Liver (tissue), 9 donors: Measurements from ENCODE around the gene DCTPP1. TPM values are rescaled to one million over a fixed set of nuclear protein-coding genes. Genes with fewer than 3 reads are reported as not detected.

Experiments used
- DNase-seq: peaks from one replicate; pipeline ENCODE4 v3.0.0-alpha.2; 2017; ENCODE audit warnings: low spot score
- H3K27ac ChIP-seq, 2 donors: one replicate each; pipeline ENCODE4 v1.7.0; 2013; ENCODE audit warnings: inconsistent platforms in 2 of 2, low read length in 2 of 2, control low read depth in 1 of 2, low read depth in 1 of 2, mild to moderate bottlenecking in 1 of 2
- H3K27me3 ChIP-seq, 4 donors: one replicate each; pipeline versions ENCODE4 v1.6.1 to v1.7.0; 2013; ENCODE audit warnings: low read length in 3 of 4, inconsistent platforms in 1 of 4, mild to moderate bottlenecking in 1 of 4, moderate library complexity in 1 of 4; ENCODE audit not compliant: control insufficient read depth in 4 of 4, insufficient read depth in 4 of 4
- H3K36me3 ChIP-seq, 4 donors: one replicate each; pipeline versions ENCODE4 v1.6.1 to v1.7.0; 2013; ENCODE audit warnings: low read length in 3 of 4, mild to moderate bottlenecking in 3 of 4, low read depth in 1 of 4, moderate library complexity in 1 of 4; ENCODE audit not compliant: control insufficient read depth in 4 of 4, insufficient read depth in 3 of 4
- H3K4me1 ChIP-seq, 4 donors: one replicate each; pipeline versions ENCODE4 v1.6.1 to v1.7.0; 2013; ENCODE audit warnings: low read length in 3 of 4, mild to moderate bottlenecking in 3 of 4, moderate library complexity in 1 of 4; ENCODE audit not compliant: control insufficient read depth in 4 of 4, insufficient read depth in 4 of 4
- H3K4me3 ChIP-seq, 3 donors: one replicate each; pipeline versions ENCODE4 v1.6.1 to v1.7.0; 2013; ENCODE audit warnings: low read length in 3 of 3, control low read depth in 1 of 3, low read depth in 1 of 3, mild to moderate bottlenecking in 1 of 3
- H3K9ac ChIP-seq, 2 donors: one replicate each; pipeline ENCODE4 v1.7.0; 2013; ENCODE audit warnings: low read length in 2 of 2, mild to moderate bottlenecking in 2 of 2, moderate library complexity in 2 of 2, control low read depth in 1 of 2, low read depth in 1 of 2
- H3K9me3 ChIP-seq, 4 donors: one replicate each; pipeline versions ENCODE4 v1.6.1 to v1.7.0; 2013; ENCODE audit warnings: low read length in 3 of 4; ENCODE audit not compliant: control insufficient read depth in 4 of 4
- EGR1 ChIP-seq, 2 donors: IDR thresholded peaks; 2 replicates each; pipeline ENCODE4 v1.6.1; 2016 to 2018; ENCODE audit warnings: antibody characterized with exemption in 2 of 2, low read depth in 2 of 2
- FOXA1 ChIP-seq: IDR thresholded peaks from 2 replicates; pipeline ENCODE4 v1.6.1; 2016; ENCODE audit warnings: antibody characterized with exemption
- FOXA2 ChIP-seq: IDR thresholded peaks from 2 replicates; pipeline ENCODE4 v1.6.1; 2016; ENCODE audit warnings: antibody characterized with exemption
- GABPA ChIP-seq, 2 donors: IDR thresholded peaks in 1 of 2; conservative IDR thresholded peaks in 1 of 2; 2 replicates each; pipeline ENCODE4 v1.6.1; 2016; ENCODE audit warnings: antibody characterized with exemption in 2 of 2, mild to moderate bottlenecking in 1 of 2, moderate library complexity in 1 of 2
- HNF4A ChIP-seq, 2 donors: conservative IDR thresholded peaks; 2 replicates each; pipeline ENCODE4 v1.6.1; 2016; ENCODE audit warnings: antibody characterized with exemption in 2 of 2, mild to moderate bottlenecking in 2 of 2
- HNF4G ChIP-seq: IDR thresholded peaks from 2 replicates; pipeline ENCODE4 v1.6.1; 2016; ENCODE audit warnings: antibody characterized with exemption
- JUND ChIP-seq, 2 donors: IDR thresholded peaks; 2 replicates each; pipeline ENCODE4 v1.6.1; 2016; ENCODE audit warnings: antibody characterized with exemption in 2 of 2
- NR2F2 ChIP-seq: IDR thresholded peaks from 2 replicates; pipeline ENCODE4 v1.6.1; 2016; ENCODE audit warnings: antibody characterized with exemption
- RAD21 ChIP-seq, 2 donors: IDR thresholded peaks; 2 replicates each; pipeline ENCODE4 v1.6.1; 2016; ENCODE audit warnings: antibody characterized with exemption in 2 of 2, mild to moderate bottlenecking in 2 of 2
- RXRA ChIP-seq, 2 donors: IDR thresholded peaks; 2 replicates each; pipeline ENCODE4 v1.6.1; 2017 to 2018; ENCODE audit warnings: antibody characterized with exemption in 2 of 2, mild to moderate bottlenecking in 1 of 2
- SP1 ChIP-seq: IDR thresholded peaks from 2 replicates; pipeline ENCODE4 v1.6.1; 2018; ENCODE audit warnings: antibody characterized with exemption, mild to moderate bottlenecking
- TAF1 ChIP-seq: conservative IDR thresholded peaks from 2 replicates; pipeline ENCODE4 v1.6.1; 2016; ENCODE audit warnings: antibody characterized with exemption, mild to moderate bottlenecking
- YY1 ChIP-seq: IDR thresholded peaks from 2 replicates; pipeline ENCODE4 v1.6.1; 2016; ENCODE audit warnings: antibody characterized with exemption, mild to moderate bottlenecking
- WGBS: extraction: QIAGEN DNeasy Blood & Tissue Kit; methylation state at CpG from one replicate; pipeline ENCODE4 v1.1.7; 2013; 5-methylcytosine and 5-hydroxymethylcytosine counted together
- polyA plus RNA-seq, 2 donors: library from polyadenylated mRNA; stranded (reverse) in 1 of 2; unstranded in 1 of 2; fragments of 200-250 nt in 1 of 2; fragments of >200 nt in 1 of 2; fragmentation: Nextera tagmentation in 1 of 2; extraction: Ambion mirVana in 1 of 2; gene quantifications; one replicate each; pipeline versions ENCODE4 v1.2.1 to v1.2.3, GENCODE V29; 2013 to 2015
- total RNA-seq, 2 donors: library from RNA; depleted of rRNA; stranded (reverse); fragments of >200 nt; gene quantifications; one replicate each; pipeline ENCODE4 v1.2.3, GENCODE V29; 2014
- TF ChIP-seq, protein P1 (sequence below): IDR thresholded peaks from 2 replicates; pipeline ENCODE4 v1.6.1; 2016; ENCODE audit warnings: antibody characterized with exemption
- TF ChIP-seq, protein P2 (sequence below): IDR thresholded peaks from 2 replicates; pipeline ENCODE4 v1.6.1; 2016; ENCODE audit warnings: antibody characterized with exemption, mild to moderate bottlenecking
- TF ChIP-seq, protein P3 (sequence below): IDR thresholded peaks from 2 replicates; pipeline ENCODE4 v1.6.1; 2016; ENCODE audit warnings: antibody characterized with exemption
- TF ChIP-seq, protein P4 (sequence below): fragments of 150-350 bp; IDR thresholded peaks from 2 replicates; pipeline ENCODE4 v1.5.1; 2017; ENCODE audit warnings: improper control_type of control experiment, low read depth, low read length; ENCODE audit not compliant: missing input control
- TF ChIP-seq, protein P5 (sequence below): IDR thresholded peaks from 2 replicates; pipeline ENCODE4 v1.6.1; 2016; ENCODE audit warnings: antibody characterized with exemption
- donor health status: healthy.
- donor health status: healthy.
- donor health status: healthy.
- donor health status: healthy.
- donor health status: healthy.

DCTPP1 gene
- total and polyA plus RNA-seq, 4 donors = 6.0 to 18.8 (median 15.0) TPM

DNA sequence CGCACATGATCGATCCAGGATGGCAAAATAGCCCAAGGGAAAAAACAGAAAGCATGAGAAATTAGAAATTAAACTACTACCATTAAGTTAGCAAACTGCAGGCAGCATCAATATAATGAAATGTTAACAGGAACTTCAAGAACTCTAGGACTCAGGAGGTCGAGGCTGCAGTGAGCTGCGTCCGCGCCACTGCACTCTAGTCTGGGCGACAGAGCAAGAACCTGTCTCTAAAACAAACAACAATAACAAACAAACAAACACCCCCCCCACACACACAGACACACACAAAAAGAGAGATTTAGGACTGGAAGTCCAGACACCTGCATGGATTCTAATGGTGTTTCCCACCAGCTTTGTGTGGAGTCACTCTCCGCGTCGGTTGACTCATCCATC, 16.4 kb upstream of the DCTPP1 start:
- H3K4me3 ChIP-seq = peak overlapping the region in 2 of 3 donors; percentile 7 to 22
- peak overlapping the region; percentile 29 to 62 for H3K9ac ChIP-seq
- no peaks in the 10 kb centered on the region for H3K27me3 ChIP-seq
- H3K36me3 ChIP-seq = peaks cover 0 to 2% (median 0%) of the 10 kb centered on the region in 4 donors
- peaks cover 4 to 30% (median 18%) of the 10 kb centered on the region in 4 donors for H3K4me1 ChIP-seq
- peak overlapping the region; percentile 96 to 99 for H3K27ac ChIP-seq
- no peaks in the 10 kb centered on the region for H3K9me3 ChIP-seq
- DNase-seq = no peak
- WGBS = 40% methylated on average over 10 of the region's 10 CpGs
- TF ChIP-seq HNF4G (no peak), RAD21 (IDR thresholded peaks at IDR 0.05) (no peak), NR2F2 (no peak), TAF1 (no peak), FOXA1 (no peak), JUND (IDR thresholded peaks at IDR 0.05) (peak in 1 of 2 donors; percentile 5), YY1 (peak; percentile 29), HNF4A (conservative IDR thresholded peaks at IDR 0.05) (peak in 1 of 2 donors; percentile 55), RXRA (IDR thresholded peaks at IDR 0.05) (peak; percentile 62 to 75), GABPA (IDR thresholded peaks at IDR 0.05 in 1 of 2, conservative IDR thresholded peaks at IDR 0.05 in 1 of 2) (peak in 1 of 2 donors; percentile 11), SP1 (peak; percentile 61), EGR1 (IDR thresholded peaks at IDR 0.05; ENCODE audit: low read depth in 2 of 2) (peak in 1 of 2 donors; percentile 3), FOXA2 (no peak)
- TF ChIP-seq, protein P1, sequence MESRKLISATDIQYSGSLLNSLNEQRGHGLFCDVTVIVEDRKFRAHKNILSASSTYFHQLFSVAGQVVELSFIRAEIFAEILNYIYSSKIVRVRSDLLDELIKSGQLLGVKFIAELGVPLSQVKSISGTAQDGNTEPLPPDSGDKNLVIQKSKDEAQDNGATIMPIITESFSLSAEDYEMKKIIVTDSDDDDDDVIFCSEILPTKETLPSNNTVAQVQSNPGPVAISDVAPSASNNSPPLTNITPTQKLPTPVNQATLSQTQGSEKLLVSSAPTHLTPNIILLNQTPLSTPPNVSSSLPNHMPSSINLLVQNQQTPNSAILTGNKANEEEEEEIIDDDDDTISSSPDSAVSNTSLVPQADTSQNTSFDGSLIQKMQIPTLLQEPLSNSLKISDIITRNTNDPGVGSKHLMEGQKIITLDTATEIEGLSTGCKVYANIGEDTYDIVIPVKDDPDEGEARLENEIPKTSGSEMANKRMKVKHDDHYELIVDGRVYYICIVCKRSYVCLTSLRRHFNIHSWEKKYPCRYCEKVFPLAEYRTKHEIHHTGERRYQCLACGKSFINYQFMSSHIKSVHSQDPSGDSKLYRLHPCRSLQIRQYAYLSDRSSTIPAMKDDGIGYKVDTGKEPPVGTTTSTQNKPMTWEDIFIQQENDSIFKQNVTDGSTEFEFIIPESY = peak; percentile 84
- TF ChIP-seq, protein P2, sequence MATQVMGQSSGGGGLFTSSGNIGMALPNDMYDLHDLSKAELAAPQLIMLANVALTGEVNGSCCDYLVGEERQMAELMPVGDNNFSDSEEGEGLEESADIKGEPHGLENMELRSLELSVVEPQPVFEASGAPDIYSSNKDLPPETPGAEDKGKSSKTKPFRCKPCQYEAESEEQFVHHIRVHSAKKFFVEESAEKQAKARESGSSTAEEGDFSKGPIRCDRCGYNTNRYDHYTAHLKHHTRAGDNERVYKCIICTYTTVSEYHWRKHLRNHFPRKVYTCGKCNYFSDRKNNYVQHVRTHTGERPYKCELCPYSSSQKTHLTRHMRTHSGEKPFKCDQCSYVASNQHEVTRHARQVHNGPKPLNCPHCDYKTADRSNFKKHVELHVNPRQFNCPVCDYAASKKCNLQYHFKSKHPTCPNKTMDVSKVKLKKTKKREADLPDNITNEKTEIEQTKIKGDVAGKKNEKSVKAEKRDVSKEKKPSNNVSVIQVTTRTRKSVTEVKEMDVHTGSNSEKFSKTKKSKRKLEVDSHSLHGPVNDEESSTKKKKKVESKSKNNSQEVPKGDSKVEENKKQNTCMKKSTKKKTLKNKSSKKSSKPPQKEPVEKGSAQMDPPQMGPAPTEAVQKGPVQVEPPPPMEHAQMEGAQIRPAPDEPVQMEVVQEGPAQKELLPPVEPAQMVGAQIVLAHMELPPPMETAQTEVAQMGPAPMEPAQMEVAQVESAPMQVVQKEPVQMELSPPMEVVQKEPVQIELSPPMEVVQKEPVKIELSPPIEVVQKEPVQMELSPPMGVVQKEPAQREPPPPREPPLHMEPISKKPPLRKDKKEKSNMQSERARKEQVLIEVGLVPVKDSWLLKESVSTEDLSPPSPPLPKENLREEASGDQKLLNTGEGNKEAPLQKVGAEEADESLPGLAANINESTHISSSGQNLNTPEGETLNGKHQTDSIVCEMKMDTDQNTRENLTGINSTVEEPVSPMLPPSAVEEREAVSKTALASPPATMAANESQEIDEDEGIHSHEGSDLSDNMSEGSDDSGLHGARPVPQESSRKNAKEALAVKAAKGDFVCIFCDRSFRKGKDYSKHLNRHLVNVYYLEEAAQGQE = no peak
- TF ChIP-seq, protein P3, sequence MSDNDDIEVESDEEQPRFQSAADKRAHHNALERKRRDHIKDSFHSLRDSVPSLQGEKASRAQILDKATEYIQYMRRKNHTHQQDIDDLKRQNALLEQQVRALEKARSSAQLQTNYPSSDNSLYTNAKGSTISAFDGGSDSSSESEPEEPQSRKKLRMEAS = no peak
- TF ChIP-seq, protein P4, sequence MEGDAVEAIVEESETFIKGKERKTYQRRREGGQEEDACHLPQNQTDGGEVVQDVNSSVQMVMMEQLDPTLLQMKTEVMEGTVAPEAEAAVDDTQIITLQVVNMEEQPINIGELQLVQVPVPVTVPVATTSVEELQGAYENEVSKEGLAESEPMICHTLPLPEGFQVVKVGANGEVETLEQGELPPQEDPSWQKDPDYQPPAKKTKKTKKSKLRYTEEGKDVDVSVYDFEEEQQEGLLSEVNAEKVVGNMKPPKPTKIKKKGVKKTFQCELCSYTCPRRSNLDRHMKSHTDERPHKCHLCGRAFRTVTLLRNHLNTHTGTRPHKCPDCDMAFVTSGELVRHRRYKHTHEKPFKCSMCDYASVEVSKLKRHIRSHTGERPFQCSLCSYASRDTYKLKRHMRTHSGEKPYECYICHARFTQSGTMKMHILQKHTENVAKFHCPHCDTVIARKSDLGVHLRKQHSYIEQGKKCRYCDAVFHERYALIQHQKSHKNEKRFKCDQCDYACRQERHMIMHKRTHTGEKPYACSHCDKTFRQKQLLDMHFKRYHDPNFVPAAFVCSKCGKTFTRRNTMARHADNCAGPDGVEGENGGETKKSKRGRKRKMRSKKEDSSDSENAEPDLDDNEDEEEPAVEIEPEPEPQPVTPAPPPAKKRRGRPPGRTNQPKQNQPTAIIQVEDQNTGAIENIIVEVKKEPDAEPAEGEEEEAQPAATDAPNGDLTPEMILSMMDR = no peak
- TF ChIP-seq, protein P5, sequence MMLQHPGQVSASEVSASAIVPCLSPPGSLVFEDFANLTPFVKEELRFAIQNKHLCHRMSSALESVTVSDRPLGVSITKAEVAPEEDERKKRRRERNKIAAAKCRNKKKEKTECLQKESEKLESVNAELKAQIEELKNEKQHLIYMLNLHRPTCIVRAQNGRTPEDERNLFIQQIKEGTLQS = peak; percentile 68
